ENCODE data around the gene ZNF469. TPM values are rescaled to one million over a fixed set of nuclear protein-coding genes. Genes with fewer than 3 reads are reported as not detected.

Gene ZNF469
- total RNA-seq, 3 donors from 2014 or later, result 0.80 to 1.5 (median 0.98) TPM

DNA sequence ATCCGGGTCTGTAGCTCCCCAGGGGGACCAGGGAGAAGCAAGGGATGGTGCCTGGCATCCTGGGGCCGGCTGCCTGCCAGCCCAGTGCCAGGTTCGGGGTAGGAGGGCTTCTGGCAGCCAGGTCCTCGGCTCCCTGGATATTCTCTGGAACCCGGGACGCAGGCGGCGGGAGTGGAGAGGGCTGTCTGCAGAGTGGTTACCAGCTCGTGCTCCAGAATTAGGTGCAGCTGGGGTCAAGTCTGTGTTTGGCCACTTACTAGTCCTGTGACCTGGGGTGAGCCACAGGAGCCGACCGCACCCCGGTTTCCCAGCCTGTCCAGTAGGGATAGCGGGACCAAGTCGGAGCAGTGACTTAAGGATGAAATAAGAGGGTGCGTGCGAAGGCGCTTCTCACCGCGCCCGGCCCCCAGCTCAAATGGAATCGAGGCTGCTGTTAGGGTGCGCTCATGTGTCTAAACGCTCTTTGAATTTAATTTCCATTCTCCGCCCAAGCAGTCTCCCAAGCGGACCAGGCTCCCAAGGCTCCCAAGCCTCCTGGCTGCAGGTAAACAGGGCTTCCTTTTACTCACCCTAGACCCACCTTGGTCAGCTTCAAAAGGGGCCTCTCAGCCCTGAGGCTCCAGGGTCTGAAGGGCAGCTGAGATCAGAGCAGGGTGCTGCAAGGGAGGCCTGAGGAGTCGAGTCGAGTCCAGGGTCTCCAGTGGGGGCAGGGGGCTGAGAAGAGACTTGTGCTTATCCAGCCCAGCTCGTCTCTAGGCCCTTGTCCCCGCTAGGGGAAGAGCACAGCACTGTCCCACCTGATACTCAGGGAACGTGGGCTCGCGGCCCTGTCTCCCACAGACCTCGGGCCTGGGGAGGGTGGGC lies 28.3 kb upstream of the ZNF469 start:
- Histone ChIP-seq H3K4me1 (peaks cover 0 to 3% of the 10 kb centered on the region in 2 donors), H3K9me3 (no peaks in the 10 kb centered on the region), H3K27ac (no peak overlapping the region), H3K27me3 (no peaks in the 10 kb centered on the region), H3K4me3 (no peak overlapping the region), H3K36me3 (no peaks in the 10 kb centered on the region)
- TF ChIP-seq POLR2AphosphoS5 (IDR thresholded peaks at IDR 0.05) (no peak), POLR2A (IDR thresholded peaks at IDR 0.05) (no peak)
- TF ChIP-seq, protein P1, sequence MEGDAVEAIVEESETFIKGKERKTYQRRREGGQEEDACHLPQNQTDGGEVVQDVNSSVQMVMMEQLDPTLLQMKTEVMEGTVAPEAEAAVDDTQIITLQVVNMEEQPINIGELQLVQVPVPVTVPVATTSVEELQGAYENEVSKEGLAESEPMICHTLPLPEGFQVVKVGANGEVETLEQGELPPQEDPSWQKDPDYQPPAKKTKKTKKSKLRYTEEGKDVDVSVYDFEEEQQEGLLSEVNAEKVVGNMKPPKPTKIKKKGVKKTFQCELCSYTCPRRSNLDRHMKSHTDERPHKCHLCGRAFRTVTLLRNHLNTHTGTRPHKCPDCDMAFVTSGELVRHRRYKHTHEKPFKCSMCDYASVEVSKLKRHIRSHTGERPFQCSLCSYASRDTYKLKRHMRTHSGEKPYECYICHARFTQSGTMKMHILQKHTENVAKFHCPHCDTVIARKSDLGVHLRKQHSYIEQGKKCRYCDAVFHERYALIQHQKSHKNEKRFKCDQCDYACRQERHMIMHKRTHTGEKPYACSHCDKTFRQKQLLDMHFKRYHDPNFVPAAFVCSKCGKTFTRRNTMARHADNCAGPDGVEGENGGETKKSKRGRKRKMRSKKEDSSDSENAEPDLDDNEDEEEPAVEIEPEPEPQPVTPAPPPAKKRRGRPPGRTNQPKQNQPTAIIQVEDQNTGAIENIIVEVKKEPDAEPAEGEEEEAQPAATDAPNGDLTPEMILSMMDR (IDR thresholded peaks at IDR 0.05), result no peak
- DNase-seq (ENCODE audit: low spot score in 2 of 2), result no peak
- intact Hi-C loops (cut with DNase I; ENCODE audit: low total_unique reads), result no loop called here

DNA sequence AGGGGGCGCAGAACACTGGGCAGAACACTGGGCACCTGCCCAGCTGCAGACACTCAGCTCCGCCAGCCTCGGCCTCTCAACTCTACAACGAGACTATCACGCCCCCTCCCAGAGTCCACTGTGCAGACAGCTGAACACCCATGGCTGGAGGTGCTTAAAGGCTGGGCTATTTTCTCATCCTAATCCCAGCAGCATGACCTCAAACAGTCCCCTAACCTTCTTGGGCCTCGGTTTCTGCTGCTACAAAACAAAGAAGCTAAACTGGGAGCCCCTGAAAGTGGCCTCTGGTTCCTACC lies 27.7 kb upstream of the ZNF469 start:
- Histone ChIP-seq H3K4me1 (peaks cover 0 to 3% of the 10 kb centered on the region in 2 donors), H3K4me3 (no peak overlapping the region), H3K36me3 (no peaks in the 10 kb centered on the region), H3K27me3 (no peaks in the 10 kb centered on the region), H3K9me3 (no peaks in the 10 kb centered on the region), H3K27ac (no peak overlapping the region)
- no peak for DNase-seq (ENCODE audit: low spot score in 2 of 2)
- intact Hi-C loops (cut with DNase I; ENCODE audit: low total_unique reads), result no loop called here
- TF ChIP-seq POLR2AphosphoS5 (IDR thresholded peaks at IDR 0.05) (no peak), POLR2A (IDR thresholded peaks at IDR 0.05) (no peak)
- TF ChIP-seq, protein P1 (IDR thresholded peaks at IDR 0.05), result no peak

DNA sequence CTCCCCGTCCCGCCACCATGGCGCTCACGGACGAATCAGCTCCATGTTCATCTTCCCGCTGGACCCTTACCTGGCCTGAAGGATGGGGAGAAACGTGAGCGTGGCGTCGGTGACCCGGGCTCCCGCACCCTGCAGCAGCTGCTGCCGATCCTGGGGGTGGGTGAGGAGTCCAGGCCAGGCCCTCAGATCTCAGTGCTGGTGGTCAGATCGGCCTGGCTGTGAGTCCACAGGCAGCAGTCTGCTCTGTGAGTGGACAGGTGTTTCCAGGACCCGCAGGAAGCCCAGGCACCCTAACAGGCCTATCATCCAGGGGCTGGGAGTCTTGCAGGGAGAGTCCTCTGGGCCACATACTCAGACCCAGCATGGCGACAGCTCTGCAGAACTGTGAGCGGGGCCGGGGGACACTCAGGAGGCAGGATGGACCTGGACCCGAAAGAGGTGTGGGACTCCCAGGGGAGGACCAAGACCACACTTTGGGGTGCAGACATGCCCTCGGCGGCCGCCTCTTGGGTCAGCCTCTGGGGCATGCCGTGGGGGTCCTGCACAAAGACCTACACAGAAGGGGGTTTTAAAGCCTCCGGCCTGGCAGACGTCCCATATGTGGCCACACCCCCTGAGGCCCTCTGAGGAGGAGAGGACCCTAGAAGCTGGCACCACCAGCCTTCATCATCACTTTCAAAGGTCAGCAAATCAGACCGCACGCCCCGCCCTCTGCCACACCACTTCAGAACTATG lies 27.2 kb upstream of the ZNF469 start:
- no peak overlapping the region for H3K4me3 ChIP-seq
- intact Hi-C loops (cut with DNase I; ENCODE audit: low total_unique reads), result no loop called here
- H3K36me3 ChIP-seq, result no peaks in the 10 kb centered on the region
- no peak for TF ChIP-seq POLR2A (IDR thresholded peaks at IDR 0.05)
- TF ChIP-seq POLR2AphosphoS5 (IDR thresholded peaks at IDR 0.05), result no peak
- TF ChIP-seq, protein P1 (IDR thresholded peaks at IDR 0.05), result no peak
- H3K9me3 ChIP-seq, result no peaks in the 10 kb centered on the region
- no peaks in the 10 kb centered on the region for H3K27me3 ChIP-seq
- H3K27ac ChIP-seq, result no peak overlapping the region
- no peak for DNase-seq (ENCODE audit: low spot score in 2 of 2)
- peaks cover 0 to 3% of the 10 kb centered on the region in 2 donors for H3K4me1 ChIP-seq

DNA sequence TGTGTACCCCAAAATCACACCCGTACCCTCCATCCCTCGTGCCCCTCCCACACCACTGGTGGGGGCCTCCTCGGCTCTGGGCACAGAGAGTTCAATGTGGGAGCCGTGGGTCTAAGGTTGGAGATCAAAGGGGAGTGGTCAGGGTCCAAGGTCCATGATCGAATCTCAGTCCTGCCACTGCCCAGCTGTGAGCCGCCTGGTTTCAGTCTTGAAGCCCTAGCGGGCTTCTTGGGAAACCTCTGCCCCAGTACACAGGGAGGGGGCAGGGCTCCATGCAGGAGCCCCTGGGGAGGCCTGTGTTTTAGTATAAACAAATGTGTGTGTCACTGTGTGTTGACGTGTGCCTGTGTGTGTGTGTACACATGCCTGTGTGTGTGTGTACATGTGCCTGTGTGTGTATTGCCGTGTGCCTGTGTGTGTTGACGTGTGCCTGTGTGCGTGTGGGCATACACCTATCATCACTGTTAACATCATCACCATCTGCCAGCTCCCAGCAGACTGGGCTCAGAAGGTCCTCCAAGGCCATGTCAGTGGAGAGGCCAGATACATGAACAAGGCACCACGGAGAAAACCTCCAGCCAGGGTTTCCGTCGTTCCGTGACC lies 26.5 kb upstream of the ZNF469 start:
- intact Hi-C loops (cut with DNase I; ENCODE audit: low total_unique reads), result no loop called here
- TF ChIP-seq POLR2A (IDR thresholded peaks at IDR 0.05) (no peak), POLR2AphosphoS5 (IDR thresholded peaks at IDR 0.05) (no peak)
- TF ChIP-seq, protein P1 (IDR thresholded peaks at IDR 0.05), result no peak
- Histone ChIP-seq H3K4me3 (no peak overlapping the region), H3K27me3 (no peaks in the 10 kb centered on the region), H3K4me1 (peaks cover 0 to 1% of the 10 kb centered on the region in 2 donors), H3K9me3 (no peaks in the 10 kb centered on the region), H3K27ac (no peak overlapping the region), H3K36me3 (no peaks in the 10 kb centered on the region)
- no peak for DNase-seq (ENCODE audit: low spot score in 2 of 2)
